ENCODE measurements around the gene NUPR1.

- TF ChIP-seq, protein P1, sequence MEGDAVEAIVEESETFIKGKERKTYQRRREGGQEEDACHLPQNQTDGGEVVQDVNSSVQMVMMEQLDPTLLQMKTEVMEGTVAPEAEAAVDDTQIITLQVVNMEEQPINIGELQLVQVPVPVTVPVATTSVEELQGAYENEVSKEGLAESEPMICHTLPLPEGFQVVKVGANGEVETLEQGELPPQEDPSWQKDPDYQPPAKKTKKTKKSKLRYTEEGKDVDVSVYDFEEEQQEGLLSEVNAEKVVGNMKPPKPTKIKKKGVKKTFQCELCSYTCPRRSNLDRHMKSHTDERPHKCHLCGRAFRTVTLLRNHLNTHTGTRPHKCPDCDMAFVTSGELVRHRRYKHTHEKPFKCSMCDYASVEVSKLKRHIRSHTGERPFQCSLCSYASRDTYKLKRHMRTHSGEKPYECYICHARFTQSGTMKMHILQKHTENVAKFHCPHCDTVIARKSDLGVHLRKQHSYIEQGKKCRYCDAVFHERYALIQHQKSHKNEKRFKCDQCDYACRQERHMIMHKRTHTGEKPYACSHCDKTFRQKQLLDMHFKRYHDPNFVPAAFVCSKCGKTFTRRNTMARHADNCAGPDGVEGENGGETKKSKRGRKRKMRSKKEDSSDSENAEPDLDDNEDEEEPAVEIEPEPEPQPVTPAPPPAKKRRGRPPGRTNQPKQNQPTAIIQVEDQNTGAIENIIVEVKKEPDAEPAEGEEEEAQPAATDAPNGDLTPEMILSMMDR (optimal IDR thresholded peaks at IDR 0.05 in 1 of 3, IDR thresholded peaks at IDR 0.05 in 1 of 3, conservative IDR thresholded peaks at IDR 0.05 in 1 of 3; ENCODE audit: extremely low read depth in 1 of 3, insufficient read depth in 2 of 3, low read length in 3 of 3) = no peak
- no peak for TF ChIP-seq EZH2 (IDR thresholded peaks at IDR 0.05; ENCODE audit: low read length)
Observed at GRCh38 chr16:28494121-28494851, 44.5 kb downstream of the NUPR1 start, which contains the start of gene APOBR.
